ENCODE measurements around the gene TPRG1. TPM values are rescaled to one million over a fixed set of nuclear protein-coding genes. Genes with fewer than 3 reads are reported as not detected.

TPRG1 gene
- total RNA-seq, 1 experiment from 2014 or later = 1.0 TPM

GRCh38 chr3:189292667-189293484, 121.1 kb downstream of the TPRG1 start:
- BruUV-seq (replicated peaks) = TSS peak; percentile 86
- ChIA-PET POLR2A (ENCODE audit: low non-redundant PET) (interaction anchor here (0.9 kb wide), 1 partner anchor 16 kb away, joined by 11 read pairs; no protein-coding TSS in a partner anchor), CTCF (no interaction called here)
- peak; percentile 95 for DNase-seq (ENCODE audit: low spot score)
- H3K36me3 ChIP-seq (ENCODE audit: insufficient read depth, low read length, poor library complexity, severe bottlenecking) = no peaks in the 10 kb centered on the region
- no peaks in the 10 kb centered on the region for H3K27me3 ChIP-seq (replicated peaks; ENCODE audit: insufficient read depth, low read depth, low read length, poor library complexity)
- peaks cover 37% of the 10 kb centered on the region for H3K4me1 ChIP-seq (ENCODE audit: insufficient read depth, low read length, poor library complexity, severe bottlenecking)
- H3K9me3 ChIP-seq (ENCODE audit: low read depth, low read length, poor library complexity, severe bottlenecking) = no peaks in the 10 kb centered on the region
- H3K27ac ChIP-seq (ENCODE audit: low read depth, low read length, poor library complexity, severe bottlenecking) = peak overlapping the region; percentile 81
- intact Hi-C loops (cut with micrococcal nuclease; ENCODE audit: unreplicated experiment) = loop anchor here (2.0 kb wide), 1 partner anchor 16 kb away; no protein-coding TSS in a partner anchor
- H3K4me3 ChIP-seq (ENCODE audit: low read depth, low read length, poor library complexity, severe bottlenecking) = no peak overlapping the region
- TF ChIP-seq EZH2 (IDR thresholded peaks at IDR 0.05; ENCODE audit: borderline replicate concordance, low read depth, low read length, poor library complexity, severe bottlenecking) (no peak), CTCF (conservative IDR thresholded peaks at IDR 0.05; ENCODE audit: low read depth, low read length) (no peak)

DNA sequence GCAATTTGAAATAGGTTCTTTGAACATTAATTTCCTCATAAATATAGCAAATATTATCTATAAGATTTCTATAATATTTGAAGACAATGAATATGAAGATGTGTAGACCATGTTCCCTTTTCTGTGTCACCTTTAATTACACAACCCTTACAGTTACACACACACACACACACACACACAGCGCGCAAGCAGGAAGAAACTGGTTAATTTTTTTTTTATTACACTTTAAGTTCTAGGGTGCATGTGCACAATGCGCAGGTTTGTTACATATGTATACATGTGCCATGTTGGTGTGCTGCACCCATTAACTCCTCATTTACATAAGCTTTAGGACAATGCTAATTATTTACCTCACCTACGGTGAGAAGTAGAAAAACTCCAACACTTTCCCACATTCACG, 122.9 kb downstream of the TPRG1 start:
- intact Hi-C loops (cut with micrococcal nuclease; ENCODE audit: unreplicated experiment) = no loop called here
- no TSS peak for BruUV-seq (replicated peaks)
- DNase-seq (ENCODE audit: low spot score) = no peak
- H3K9me3 ChIP-seq (ENCODE audit: low read depth, low read length, poor library complexity, severe bottlenecking) = no peaks in the 10 kb centered on the region
- POLR2A ChIA-PET (ENCODE audit: low non-redundant PET) = no interaction called here
- H3K4me3 ChIP-seq (ENCODE audit: low read depth, low read length, poor library complexity, severe bottlenecking) = no peak overlapping the region
- TF ChIP-seq EZH2 (IDR thresholded peaks at IDR 0.05; ENCODE audit: borderline replicate concordance, low read depth, low read length, poor library complexity, severe bottlenecking) (no peak), CTCF (conservative IDR thresholded peaks at IDR 0.05; ENCODE audit: low read depth, low read length) (no peak)
- no peak overlapping the region for H3K27ac ChIP-seq (ENCODE audit: low read depth, low read length, poor library complexity, severe bottlenecking)
- peaks cover 36% of the 10 kb centered on the region for H3K4me1 ChIP-seq (ENCODE audit: insufficient read depth, low read length, poor library complexity, severe bottlenecking)
- no peaks in the 10 kb centered on the region for H3K27me3 ChIP-seq (replicated peaks; ENCODE audit: insufficient read depth, low read depth, low read length, poor library complexity)
- CTCF ChIA-PET = no interaction called here
- H3K36me3 ChIP-seq (ENCODE audit: insufficient read depth, low read length, poor library complexity, severe bottlenecking) = no peaks in the 10 kb centered on the region

DNA sequence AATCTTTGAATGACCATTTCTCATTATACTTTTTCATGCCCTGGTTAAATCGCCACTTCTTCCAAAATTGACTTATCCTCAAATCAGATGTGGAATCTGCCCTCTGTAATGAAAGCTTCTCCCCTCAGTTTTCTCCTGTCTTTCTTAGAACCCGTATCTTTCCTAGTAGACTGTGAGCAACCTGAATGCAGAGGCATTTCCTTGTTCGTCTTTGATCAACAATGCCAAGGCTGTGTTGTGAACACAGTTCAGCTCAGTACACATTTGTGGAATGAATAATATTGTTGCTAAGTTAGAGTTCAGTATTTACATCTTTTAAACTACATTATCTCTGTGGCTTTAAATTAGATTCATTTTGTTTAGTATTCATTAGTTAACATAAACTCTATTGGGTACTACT, 123.3 kb downstream of the TPRG1 start:
- intact Hi-C loops (cut with micrococcal nuclease; ENCODE audit: unreplicated experiment) = no loop called here
- Histone ChIP-seq H3K36me3 (ENCODE audit: insufficient read depth, low read length, poor library complexity, severe bottlenecking) (no peaks in the 10 kb centered on the region), H3K4me3 (ENCODE audit: low read depth, low read length, poor library complexity, severe bottlenecking) (no peak overlapping the region), H3K9me3 (ENCODE audit: low read depth, low read length, poor library complexity, severe bottlenecking) (no peaks in the 10 kb centered on the region), H3K27me3 (replicated peaks; ENCODE audit: insufficient read depth, low read depth, low read length, poor library complexity) (no peaks in the 10 kb centered on the region), H3K4me1 (ENCODE audit: insufficient read depth, low read length, poor library complexity, severe bottlenecking) (peaks cover 41% of the 10 kb centered on the region), H3K27ac (ENCODE audit: low read depth, low read length, poor library complexity, severe bottlenecking) (no peak overlapping the region)
- CTCF ChIA-PET = no interaction called here
- TF ChIP-seq EZH2 (IDR thresholded peaks at IDR 0.05; ENCODE audit: borderline replicate concordance, low read depth, low read length, poor library complexity, severe bottlenecking) = no peak
- TF ChIP-seq CTCF (conservative IDR thresholded peaks at IDR 0.05; ENCODE audit: low read depth, low read length) = no peak
- no peak for DNase-seq (ENCODE audit: low spot score)
- POLR2A ChIA-PET (ENCODE audit: low non-redundant PET) = no interaction called here
- BruUV-seq (replicated peaks) = no TSS peak

Measured in A673 (cell line).